Rectal smooth muscle tissue (tissue), 1 donor: ENCODE measurements around the gene CASD1.

ENCODE experiments used
- H3K27ac ChIP-seq: one replicate; pipeline ENCODE4 v1.7.0; 2013; ENCODE audit warnings: low read depth, low read length, inconsistent platforms
- H3K27me3 ChIP-seq: one replicate; pipeline ENCODE4 v1.7.0; 2013; ENCODE audit warnings: low read length; ENCODE audit not compliant: control insufficient read depth, insufficient read depth
- H3K36me3 ChIP-seq: one replicate; pipeline ENCODE4 v1.7.0; 2013; ENCODE audit warnings: low read length; ENCODE audit not compliant: control insufficient read depth, insufficient read depth
- H3K4me1 ChIP-seq: one replicate; pipeline ENCODE4 v1.7.0; 2013; ENCODE audit warnings: low read length; ENCODE audit not compliant: control insufficient read depth, insufficient read depth
- H3K4me3 ChIP-seq: one replicate; pipeline ENCODE4 v1.7.0; 2013; ENCODE audit warnings: low read length
- H3K9ac ChIP-seq: one replicate; pipeline ENCODE4 v1.7.0; 2013; ENCODE audit warnings: low read length

Gene CASD1

DNA sequence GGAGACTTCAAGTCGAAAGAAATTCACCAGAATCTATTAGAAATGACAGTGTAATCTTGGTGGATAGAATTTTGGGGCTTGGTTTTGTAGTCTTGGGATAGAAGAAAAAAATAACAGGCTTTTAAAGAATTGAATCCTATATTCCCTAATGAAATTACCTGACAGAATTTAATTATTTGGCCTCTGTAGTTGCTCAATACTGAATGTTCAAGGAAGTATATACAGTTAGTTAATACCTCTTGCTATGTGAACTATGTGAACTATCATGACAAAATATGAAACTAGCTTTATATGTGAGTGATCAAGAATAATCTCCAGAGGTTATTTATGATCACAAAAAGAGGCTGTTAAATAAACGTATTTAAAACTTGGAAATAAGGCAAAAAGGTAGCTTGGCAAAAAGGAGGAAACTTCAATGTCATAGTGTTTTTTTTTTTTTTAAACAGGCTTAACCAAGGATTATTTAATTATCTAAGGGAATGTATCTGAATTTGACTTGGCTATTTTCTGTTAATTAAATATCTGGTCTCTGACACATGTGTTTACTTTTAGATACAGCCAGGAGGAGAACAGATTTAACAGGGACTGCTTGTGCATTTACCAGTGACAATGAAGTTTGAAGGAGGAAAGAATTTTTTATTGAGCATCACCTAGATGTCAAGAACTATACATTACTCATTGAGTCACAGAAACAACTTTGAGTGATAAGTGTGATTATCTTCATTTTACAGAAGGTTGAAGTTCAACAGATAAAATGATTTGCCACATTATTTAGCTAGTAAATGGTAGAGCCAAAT, 11.5 kb upstream of the CASD1 start:
- Histone ChIP-seq H3K27ac (no peak overlapping the region), H3K9ac (no peak overlapping the region), H3K4me3 (no peak overlapping the region), H3K36me3 (no peaks in the 10 kb centered on the region), H3K4me1 (no peaks in the 10 kb centered on the region), H3K27me3 (no peaks in the 10 kb centered on the region)

DNA sequence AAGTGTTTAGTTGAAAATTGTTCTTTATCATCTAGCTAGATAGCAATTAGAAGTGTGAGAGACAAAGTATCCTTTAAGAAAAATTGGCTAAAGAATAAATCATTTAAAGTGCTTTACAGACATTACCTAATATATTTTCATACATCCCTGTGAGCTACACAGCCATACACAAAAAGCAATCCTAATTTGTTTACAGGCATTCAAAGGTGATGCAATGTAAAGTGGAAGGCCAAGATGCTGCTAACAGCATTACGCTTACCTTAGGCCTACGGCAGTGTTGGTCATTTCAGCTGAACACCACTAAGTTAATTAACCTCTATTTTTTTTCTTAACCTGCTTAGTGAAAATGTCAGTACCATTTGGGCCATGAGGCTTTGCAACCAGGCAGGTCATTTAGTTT, 10.7 kb upstream of the CASD1 start:
- no peak overlapping the region for H3K9ac ChIP-seq
- no peaks in the 10 kb centered on the region for H3K36me3 ChIP-seq
- H3K4me1 ChIP-seq, result no peaks in the 10 kb centered on the region
- no peak overlapping the region for H3K4me3 ChIP-seq
- H3K27me3 ChIP-seq, result no peaks in the 10 kb centered on the region
- H3K27ac ChIP-seq, result no peak overlapping the region

DNA sequence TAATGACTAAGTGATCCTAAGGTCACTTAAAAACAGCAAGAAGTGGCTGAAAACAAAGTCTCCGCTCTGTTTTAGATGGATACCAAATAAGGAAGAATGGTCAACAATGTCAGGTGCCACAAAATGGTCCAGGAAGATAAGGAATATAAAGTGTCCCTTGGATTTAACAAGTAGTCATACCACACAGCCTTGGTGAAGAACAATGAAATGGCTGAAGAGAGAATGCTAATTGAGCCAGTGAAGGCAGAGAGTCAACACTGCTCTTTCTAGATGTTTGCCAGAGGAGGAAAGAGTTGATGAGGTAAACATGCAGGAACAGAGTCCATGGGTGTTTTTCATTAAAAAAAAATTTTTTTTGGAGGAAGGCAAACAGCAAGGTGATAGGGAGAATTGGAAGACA, 2.1 kb upstream of the CASD1 start:
- Histone ChIP-seq H3K4me1 (no peaks in the 10 kb centered on the region), H3K27me3 (no peaks in the 10 kb centered on the region), H3K4me3 (no peak overlapping the region), H3K27ac (no peak overlapping the region), H3K36me3 (no peaks in the 10 kb centered on the region), H3K9ac (no peak overlapping the region)

- no peak overlapping the region for H3K27ac ChIP-seq
- no peaks in the 10 kb centered on the region for H3K27me3 ChIP-seq
- no peak overlapping the region for H3K9ac ChIP-seq
- no peak overlapping the region for H3K4me3 ChIP-seq
- H3K4me1 ChIP-seq, result no peaks in the 10 kb centered on the region
- no peaks in the 10 kb centered on the region for H3K36me3 ChIP-seq
Measured at GRCh38 chr7:94507962-94508361, 1.6 kb upstream of the CASD1 start.

GRCh38 chr7:94509887-94510581, 425 bp downstream of the CASD1 start:
- H3K27ac ChIP-seq, result peak overlapping the region; percentile 82
- no peaks in the 10 kb centered on the region for H3K4me1 ChIP-seq
- no peaks in the 10 kb centered on the region for H3K27me3 ChIP-seq
- peak overlapping the region; percentile 87 for H3K9ac ChIP-seq
- no peaks in the 10 kb centered on the region for H3K36me3 ChIP-seq
- peak overlapping the region; percentile 93 for H3K4me3 ChIP-seq

DNA sequence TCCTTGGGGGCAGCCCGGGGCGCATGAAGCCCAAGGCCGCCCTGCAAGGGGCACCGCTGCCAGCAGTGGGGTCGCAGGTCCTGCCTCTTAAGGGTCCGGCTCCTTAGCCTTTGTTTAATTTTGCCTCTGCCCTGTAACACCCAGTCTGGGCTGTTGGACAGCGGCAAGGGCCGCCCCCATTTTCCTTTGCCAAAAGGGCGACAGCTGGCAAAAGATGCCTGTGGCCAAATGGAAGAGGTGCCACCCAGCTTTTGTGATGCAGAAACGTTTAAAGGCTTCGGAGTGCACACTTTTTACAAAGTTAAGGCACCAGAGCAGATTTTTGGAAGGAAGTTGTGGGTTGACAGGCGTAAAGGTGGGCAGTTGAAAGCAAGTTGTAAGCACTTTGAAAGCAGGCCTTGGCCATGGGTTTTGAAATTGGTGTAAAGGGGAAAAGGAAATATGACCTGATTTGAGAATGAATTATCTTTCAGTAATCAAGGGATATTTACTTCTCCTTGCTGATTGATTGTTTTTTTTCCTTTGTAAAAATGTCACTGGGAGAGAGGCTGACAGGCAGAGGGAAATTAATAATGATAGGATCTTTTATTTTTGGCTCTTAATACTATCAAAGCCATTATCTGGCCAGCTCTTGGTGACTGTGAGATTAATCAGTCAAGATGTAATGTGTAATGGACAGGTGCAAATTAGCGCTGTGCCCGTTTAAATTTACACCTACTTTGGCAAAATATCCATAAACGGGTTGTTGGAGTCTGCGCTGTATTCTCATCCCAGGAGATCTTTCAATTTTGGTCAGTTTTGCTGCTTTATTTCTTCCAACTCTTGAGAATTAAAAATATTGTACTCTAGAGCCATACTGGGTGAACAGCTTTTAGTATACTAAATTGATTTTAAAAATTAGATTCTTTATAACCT, 1.2 kb downstream of the CASD1 start:
- Histone ChIP-seq H3K27me3 (no peaks in the 10 kb centered on the region), H3K4me3 (peak overlapping the region; percentile 93), H3K4me1 (no peaks in the 10 kb centered on the region), H3K9ac (peak overlapping the region; percentile 87), H3K27ac (peak overlapping the region; percentile 82), H3K36me3 (no peaks in the 10 kb centered on the region)

- no peaks in the 10 kb centered on the region for H3K27me3 ChIP-seq
- no peaks in the 10 kb centered on the region for H3K4me1 ChIP-seq
- H3K4me3 ChIP-seq, result no peak overlapping the region
- no peak overlapping the region for H3K9ac ChIP-seq
- no peak overlapping the region for H3K27ac ChIP-seq
- H3K36me3 ChIP-seq, result no peaks in the 10 kb centered on the region
Measured at GRCh38 chr7:94511718-94512117, 2.1 kb downstream of the CASD1 start.

DNA sequence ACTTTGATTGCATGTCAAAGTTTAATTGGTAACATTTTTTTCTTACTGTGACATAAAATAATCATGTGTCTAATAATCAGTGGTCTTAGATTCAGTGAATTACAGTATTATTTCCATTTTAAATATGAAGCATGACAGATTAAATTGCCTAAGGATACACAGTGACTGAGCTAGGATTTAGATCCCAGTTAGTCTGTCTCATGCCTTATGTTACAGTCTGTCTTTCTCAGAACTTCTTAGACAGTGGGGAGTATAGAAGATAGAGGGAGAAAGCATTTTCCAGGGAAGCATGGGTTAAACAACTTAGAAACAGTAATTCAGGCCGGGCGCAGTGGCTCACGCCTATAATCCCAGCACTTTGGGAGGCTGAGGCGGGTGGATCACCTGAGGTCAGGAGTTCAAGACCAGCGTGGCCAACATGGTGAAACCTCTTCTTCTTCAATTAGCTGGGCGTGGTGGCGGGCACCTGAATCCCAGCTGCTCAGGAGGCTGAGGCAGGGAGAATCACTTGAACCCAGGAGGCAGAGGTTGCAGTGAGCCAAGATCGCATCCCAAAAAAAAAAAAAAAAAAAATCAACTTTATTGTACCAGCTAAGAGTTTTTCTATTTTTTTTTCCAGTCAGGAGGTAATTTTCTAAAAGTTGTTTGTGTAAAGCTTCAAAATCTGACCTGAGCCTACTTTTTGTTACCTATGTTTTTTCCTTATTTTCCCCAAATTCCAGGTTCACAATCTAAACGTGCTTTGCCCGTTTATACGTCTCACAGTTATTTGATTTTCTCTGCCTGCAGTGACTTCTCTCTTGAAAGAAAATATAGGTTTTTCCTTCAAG, 3.3 kb downstream of the CASD1 start:
- Histone ChIP-seq H3K27me3 (no peaks in the 10 kb centered on the region), H3K4me1 (no peaks in the 10 kb centered on the region), H3K4me3 (no peak overlapping the region), H3K27ac (no peak overlapping the region), H3K36me3 (no peaks in the 10 kb centered on the region), H3K9ac (no peak overlapping the region)

- Histone ChIP-seq H3K27ac (no peak overlapping the region), H3K4me1 (no peaks in the 10 kb centered on the region), H3K36me3 (no peaks in the 10 kb centered on the region), H3K4me3 (no peak overlapping the region), H3K9ac (no peak overlapping the region), H3K27me3 (no peaks in the 10 kb centered on the region)
Measured at GRCh38 chr7:94513565-94513860, 3.9 kb downstream of the CASD1 start.

- Histone ChIP-seq H3K27ac (no peak overlapping the region), H3K4me1 (no peaks in the 10 kb centered on the region), H3K9ac (no peak overlapping the region), H3K36me3 (no peaks in the 10 kb centered on the region), H3K4me3 (no peak overlapping the region), H3K27me3 (no peaks in the 10 kb centered on the region)
Measured at GRCh38 chr7:94514140-94514889, 4.7 kb downstream of the CASD1 start.

DNA sequence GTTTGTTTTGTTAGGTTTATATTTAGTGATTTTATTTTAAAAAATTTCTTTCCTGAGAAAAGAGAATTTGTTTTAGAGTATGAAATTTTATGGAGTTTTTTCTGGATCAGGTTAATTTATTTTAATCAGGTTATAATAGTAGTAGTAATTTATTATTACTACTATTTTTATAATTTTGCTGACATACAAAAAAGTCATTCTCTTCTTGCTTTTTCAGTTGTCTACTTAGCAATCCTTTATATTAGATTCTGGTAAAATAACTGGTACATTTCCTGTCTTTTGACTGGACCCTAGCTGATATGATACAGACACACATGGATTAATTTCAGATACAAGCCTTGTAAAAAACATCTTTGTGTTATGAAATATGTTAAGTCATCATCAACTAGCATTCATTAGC, 5.3 kb downstream of the CASD1 start:
- no peak overlapping the region for H3K9ac ChIP-seq
- no peaks in the 10 kb centered on the region for H3K4me1 ChIP-seq
- H3K27ac ChIP-seq, result no peak overlapping the region

More for the DNA sequence above, 5.3 kb downstream of the CASD1 start:
- no peaks in the 10 kb centered on the region for H3K36me3 ChIP-seq
- H3K4me3 ChIP-seq, result no peak overlapping the region
- no peaks in the 10 kb centered on the region for H3K27me3 ChIP-seq
